Measurements from ENCODE around the gene DPYSL3. TPM values are rescaled to one million over a fixed set of nuclear protein-coding genes. Genes with fewer than 3 reads are reported as not detected.

Gene DPYSL3
- total RNA-seq, 1 donor from 2014 or later: 414 TPM

DNA sequence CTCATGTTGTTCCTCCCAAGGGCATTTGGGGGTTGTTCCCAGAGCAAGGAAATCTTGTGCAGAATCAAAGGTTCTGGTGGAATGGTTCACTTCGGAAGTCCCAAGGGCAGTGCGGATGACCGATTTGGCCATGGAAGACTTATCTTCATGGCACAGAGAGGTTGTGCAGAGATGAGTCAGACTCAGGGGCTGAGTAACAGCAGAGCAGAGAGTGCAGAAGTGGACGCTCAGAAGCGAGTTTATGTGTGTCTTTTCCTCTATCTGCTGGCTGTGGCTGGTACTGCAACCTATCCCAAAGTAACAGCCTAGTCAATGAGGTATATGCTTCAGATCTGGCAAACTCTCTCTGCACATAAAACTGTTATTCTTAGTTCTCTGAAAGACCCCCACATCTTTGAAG, 118.1 kb downstream of the DPYSL3 start:
- peaks cover 5% of the 10 kb centered on the region for H3K79me2 ChIP-seq (ENCODE audit: low read depth)
- H3K4me1 Mint-ChIP-seq: peaks cover 19% of the 10 kb centered on the region
- H3K27ac Mint-ChIP-seq: no peak overlapping the region
- peaks cover 2% of the 10 kb centered on the region for H3K27me3 Mint-ChIP-seq (ENCODE audit: insufficient read depth, low read depth)
- H3K27ac ChIP-seq: peak overlapping the region; percentile 32
- no peaks in the 10 kb centered on the region for H3K9me3 ChIP-seq (ENCODE audit: low read depth)
- peaks cover 17% of the 10 kb centered on the region for H3K36me3 ChIP-seq
- peaks cover 44% of the 10 kb centered on the region for H3K36me3 Mint-ChIP-seq
- peaks cover 98% of the 10 kb centered on the region for H3F3A ChIP-seq (ENCODE audit: low read depth)
- DNase-seq (ENCODE audit: low spot score): peak; percentile 57
- no peaks in the 10 kb centered on the region for H3K27me3 ChIP-seq
- H3K4me2 ChIP-seq: no peak overlapping the region
- H3K4me3 Mint-ChIP-seq: no peak overlapping the region
- H3K4me1 ChIP-seq: peaks cover 25% of the 10 kb centered on the region
- no peak overlapping the region for H3K4me3 ChIP-seq
- no peak overlapping the region for H3K9ac ChIP-seq
- TF ChIP-seq EZH2phosphoT487 (IDR thresholded peaks at IDR 0.05) (no peak), EZH2 (IDR thresholded peaks at IDR 0.05) (no peak)
- TF ChIP-seq, protein P1, sequence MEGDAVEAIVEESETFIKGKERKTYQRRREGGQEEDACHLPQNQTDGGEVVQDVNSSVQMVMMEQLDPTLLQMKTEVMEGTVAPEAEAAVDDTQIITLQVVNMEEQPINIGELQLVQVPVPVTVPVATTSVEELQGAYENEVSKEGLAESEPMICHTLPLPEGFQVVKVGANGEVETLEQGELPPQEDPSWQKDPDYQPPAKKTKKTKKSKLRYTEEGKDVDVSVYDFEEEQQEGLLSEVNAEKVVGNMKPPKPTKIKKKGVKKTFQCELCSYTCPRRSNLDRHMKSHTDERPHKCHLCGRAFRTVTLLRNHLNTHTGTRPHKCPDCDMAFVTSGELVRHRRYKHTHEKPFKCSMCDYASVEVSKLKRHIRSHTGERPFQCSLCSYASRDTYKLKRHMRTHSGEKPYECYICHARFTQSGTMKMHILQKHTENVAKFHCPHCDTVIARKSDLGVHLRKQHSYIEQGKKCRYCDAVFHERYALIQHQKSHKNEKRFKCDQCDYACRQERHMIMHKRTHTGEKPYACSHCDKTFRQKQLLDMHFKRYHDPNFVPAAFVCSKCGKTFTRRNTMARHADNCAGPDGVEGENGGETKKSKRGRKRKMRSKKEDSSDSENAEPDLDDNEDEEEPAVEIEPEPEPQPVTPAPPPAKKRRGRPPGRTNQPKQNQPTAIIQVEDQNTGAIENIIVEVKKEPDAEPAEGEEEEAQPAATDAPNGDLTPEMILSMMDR (IDR thresholded peaks at IDR 0.05): peak; percentile 57
- H3K9me3 Mint-ChIP-seq: no peaks in the 10 kb centered on the region
- H4K20me1 ChIP-seq (ENCODE audit: low read depth): peaks cover 49% of the 10 kb centered on the region
- H2AFZ ChIP-seq (replicated peaks): no peak overlapping the region

DNA sequence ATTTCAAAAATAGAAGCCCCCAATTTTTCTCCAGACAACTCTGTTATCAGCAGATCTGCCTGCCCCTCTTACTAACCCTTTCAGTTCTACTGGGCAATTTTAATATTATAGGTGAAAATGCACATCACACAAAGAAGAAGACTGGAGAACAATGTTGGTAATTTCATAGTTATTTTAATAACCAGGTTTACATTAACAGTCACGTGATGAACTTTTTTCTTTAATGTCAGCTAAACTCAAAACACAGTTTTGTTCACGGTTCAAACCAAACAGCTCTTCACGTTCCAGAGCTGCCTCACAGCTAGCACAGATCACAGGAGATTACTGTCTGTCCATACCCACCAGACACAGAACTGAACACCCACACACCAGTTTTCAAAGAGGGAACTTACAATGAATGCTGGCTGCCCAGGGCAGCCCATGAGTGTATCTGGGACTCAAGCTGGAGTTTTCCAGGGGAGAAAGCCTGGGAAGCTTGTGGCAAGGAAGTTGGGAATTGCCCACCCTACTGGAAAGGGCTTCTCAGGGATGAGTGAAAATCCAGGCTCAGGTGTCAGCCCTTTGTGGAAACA, 119.1 kb downstream of the DPYSL3 start:
- H3K9ac ChIP-seq: no peak overlapping the region
- H3K4me3 ChIP-seq: no peak overlapping the region
- Mint-ChIP-seq H3K27ac (no peak overlapping the region), H3K4me1 (peaks cover 19% of the 10 kb centered on the region), H3K27me3 (ENCODE audit: insufficient read depth, low read depth) (peaks cover 2% of the 10 kb centered on the region), H3K4me3 (no peak overlapping the region), H3K9me3 (no peaks in the 10 kb centered on the region), H3K36me3 (peaks cover 37% of the 10 kb centered on the region)
- peaks cover 88% of the 10 kb centered on the region for H3F3A ChIP-seq (ENCODE audit: low read depth)
- H3K36me3 ChIP-seq: peaks cover 11% of the 10 kb centered on the region
- no peak overlapping the region for H3K4me2 ChIP-seq
- peak overlapping the region; percentile 28 for H3K27ac ChIP-seq
- TF ChIP-seq EZH2 (IDR thresholded peaks at IDR 0.05) (no peak), EZH2phosphoT487 (IDR thresholded peaks at IDR 0.05) (no peak)
- TF ChIP-seq, protein P1 (IDR thresholded peaks at IDR 0.05): no peak
- H3K79me2 ChIP-seq (ENCODE audit: low read depth): no peaks in the 10 kb centered on the region
- no peaks in the 10 kb centered on the region for H3K27me3 ChIP-seq
- DNase-seq (ENCODE audit: low spot score): peak; percentile 11
- no peaks in the 10 kb centered on the region for H3K9me3 ChIP-seq (ENCODE audit: low read depth)
- peaks cover 25% of the 10 kb centered on the region for H3K4me1 ChIP-seq
- H2AFZ ChIP-seq (replicated peaks): no peak overlapping the region
- H4K20me1 ChIP-seq (ENCODE audit: low read depth): peaks cover 42% of the 10 kb centered on the region

DNA sequence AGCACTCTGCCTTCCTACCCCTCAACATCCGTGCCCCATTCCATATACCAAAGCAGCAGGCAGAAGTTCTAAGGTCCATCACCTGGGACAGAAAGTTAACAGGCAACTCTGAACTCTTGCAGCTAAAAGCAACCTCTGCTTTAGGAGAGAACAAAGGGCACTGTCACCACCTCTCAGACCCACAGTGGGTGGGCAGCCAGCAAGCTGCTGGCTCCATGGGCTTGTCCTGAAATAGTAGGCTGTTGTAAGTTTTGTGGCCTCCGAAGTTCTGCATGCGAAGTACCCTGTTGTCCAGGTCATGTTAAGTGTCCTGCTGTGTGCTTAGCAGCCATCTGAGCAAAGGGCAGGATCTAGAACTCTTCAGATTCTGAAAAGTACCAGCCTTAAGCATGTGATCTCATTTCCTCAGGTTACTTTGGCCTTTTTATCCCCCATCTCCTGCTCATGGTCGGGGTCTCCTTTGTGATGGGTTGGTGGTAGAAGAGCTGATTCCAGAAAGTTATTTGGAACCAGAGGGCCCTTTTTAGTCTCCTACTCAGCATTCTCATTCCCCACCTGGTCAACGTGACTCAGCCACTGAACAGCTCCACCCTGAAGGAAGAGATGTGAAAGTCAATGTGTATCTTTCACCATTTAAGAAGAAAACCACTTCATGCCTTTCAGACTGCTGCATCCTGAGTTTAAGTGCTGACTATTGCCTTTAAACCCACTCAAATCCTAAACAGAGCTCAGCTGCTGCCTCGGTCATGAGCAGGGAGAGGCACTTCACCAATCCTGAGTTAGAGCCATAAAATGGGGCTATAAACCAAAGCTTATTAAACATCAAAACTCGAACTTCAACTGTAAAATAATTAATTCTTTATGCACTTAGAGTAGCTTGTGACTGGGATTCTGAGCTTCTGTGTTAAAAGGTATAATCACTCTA, 121.4 kb downstream of the DPYSL3 start:
- H3K4me3 Mint-ChIP-seq: no peak overlapping the region
- Histone ChIP-seq H4K20me1 (ENCODE audit: low read depth) (peaks cover 22% of the 10 kb centered on the region), H3K9ac (no peak overlapping the region), H2AFZ (replicated peaks) (no peak overlapping the region), H3K4me3 (no peak overlapping the region), H3K36me3 (no peaks in the 10 kb centered on the region), H3K9me3 (ENCODE audit: low read depth) (no peaks in the 10 kb centered on the region), H3K4me2 (peak overlapping the region; percentile 49), H3K27me3 (no peaks in the 10 kb centered on the region), H3K27ac (peak overlapping the region; percentile 65), H3F3A (ENCODE audit: low read depth) (peaks cover 65% of the 10 kb centered on the region), H3K79me2 (ENCODE audit: low read depth) (no peaks in the 10 kb centered on the region), H3K4me1 (peaks cover 41% of the 10 kb centered on the region)
- H3K36me3 Mint-ChIP-seq: peaks cover 22% of the 10 kb centered on the region
- peak; percentile 51 for DNase-seq (ENCODE audit: low spot score)
- peaks cover 2% of the 10 kb centered on the region for H3K27me3 Mint-ChIP-seq (ENCODE audit: insufficient read depth, low read depth)
- TF ChIP-seq EZH2phosphoT487 (IDR thresholded peaks at IDR 0.05): no peak
- TF ChIP-seq, protein P1 (IDR thresholded peaks at IDR 0.05): no peak
- TF ChIP-seq EZH2 (IDR thresholded peaks at IDR 0.05): no peak
- H3K27ac Mint-ChIP-seq: peak overlapping the region; percentile 9
- H3K4me1 Mint-ChIP-seq: peaks cover 29% of the 10 kb centered on the region
- H3K9me3 Mint-ChIP-seq: no peaks in the 10 kb centered on the region

Measured in neural progenitor cell (in vitro differentiated cells).